HG02588 (cell line): ENCODE data around the gene HMX1.

ENCODE experiments used
- ATAC-seq: cut with Tn5 transposase; IDR thresholded peaks from one replicate; pipeline ENCODE4 v1.9.1; 2021; ENCODE audit warnings: mild to moderate bottlenecking, moderate library complexity; ENCODE audit not compliant: unreplicated experiment

The HMX1 gene

DNA sequence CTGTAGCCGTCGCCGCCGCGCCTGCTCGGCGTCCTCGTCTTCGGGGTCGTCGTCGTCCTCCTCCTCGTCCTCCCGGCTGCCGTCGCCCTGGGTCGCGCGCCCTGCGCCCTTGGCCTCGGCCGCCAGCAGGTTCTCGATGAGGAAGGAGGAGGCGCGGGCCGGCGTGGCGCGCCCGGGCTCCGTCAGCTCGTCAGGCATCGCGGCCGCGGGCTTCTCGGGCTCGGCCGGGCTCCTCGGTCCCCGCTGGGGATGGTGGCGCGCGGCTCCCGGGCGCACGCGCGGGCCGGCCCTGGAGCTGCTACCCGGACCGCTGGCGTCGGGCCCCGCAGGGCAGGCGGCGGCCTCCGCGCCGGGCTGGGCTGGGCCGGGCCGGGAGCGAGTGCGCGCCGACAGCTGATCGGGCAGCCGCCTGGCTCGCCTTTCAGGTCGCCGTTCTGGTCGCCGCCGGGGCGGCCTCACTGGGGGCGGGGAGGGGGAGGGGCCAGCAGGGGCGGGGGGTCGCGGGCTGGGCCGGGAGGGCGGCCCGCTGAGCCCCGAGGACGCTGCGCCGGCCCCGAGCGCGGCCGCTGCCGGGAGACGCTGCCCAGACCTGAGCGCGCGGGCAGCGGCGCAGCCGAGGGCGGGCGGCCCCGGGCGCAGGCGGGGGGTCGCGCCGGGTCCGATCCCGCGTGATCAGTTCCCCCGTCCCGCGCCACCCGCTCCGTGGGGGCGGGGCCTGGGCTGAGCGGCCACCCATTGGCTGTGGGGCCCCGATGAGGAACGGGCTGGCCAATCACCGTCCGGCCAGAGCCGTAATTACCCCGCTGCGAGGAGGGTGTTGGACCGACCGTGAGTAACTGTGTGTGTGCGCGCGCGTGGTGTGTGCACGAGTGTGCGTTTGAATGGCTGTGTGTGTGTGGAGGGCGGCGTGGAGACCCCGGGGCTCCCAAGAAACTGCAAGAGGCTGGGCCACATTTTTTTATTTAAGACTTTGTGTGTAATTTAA lies at the start of gene HMX1:
HMX1 (minus strand) TSS at position 423 of the 985 bp plus-strand sequence; CDS start at position 198, 225 bp downstream.
- no peak for ATAC-seq

DNA sequence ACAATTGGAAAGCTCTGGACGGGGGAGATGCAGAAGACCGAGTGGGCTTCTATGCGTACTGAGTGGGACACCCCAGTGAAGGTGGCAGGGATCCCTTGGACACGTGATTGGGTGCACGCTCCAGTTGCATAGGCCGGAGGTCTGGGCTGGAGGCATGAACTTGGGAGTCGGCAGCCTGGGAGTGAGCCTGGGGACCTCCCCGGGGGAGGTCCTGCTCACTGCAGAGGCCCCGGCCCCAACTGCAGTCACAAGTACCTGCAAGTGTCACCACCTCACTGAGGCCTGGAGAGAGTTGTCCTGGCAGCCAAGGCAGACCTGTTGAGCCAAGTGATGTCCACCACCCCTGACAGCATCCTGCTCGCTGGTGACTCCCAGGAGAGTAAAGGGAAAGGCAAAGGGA lies 49.3 kb upstream of the HMX1 start:
- no peak for ATAC-seq

- ATAC-seq, result no peak
Measured at GRCh38 chr4:8920289-8920965, 48.8 kb upstream of the HMX1 start.

DNA sequence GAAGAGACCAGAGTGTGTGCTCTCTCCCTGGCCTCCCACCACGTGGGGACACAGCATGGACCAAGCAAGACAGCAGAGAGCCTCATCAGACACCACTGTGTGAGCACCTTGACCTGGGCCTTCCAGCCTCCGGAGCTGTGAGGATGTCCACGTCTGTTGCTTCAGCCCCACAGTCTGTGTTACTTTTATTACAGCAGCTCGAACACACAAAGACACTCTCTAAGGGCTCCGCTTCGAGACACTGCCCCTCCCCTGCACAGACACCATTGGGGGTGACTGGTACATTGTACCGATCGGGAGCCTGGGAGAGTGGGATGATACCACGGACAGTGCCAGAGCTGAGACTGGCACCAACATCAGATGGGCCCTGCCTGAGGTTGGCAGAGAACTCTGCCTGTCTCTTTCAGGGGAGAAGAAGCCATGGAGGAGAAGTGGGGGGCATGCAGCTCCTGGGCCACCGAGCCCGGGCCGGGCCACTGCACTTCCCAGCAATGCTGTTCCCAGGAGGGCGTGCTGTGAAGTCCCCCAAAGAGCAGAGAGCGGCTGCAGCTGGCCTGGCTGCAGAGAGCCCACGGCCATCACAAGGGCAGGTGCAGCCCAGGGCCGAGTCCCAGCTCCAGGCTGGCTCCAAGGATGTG lies 48.1 kb upstream of the HMX1 start:
- no peak for ATAC-seq

DNA sequence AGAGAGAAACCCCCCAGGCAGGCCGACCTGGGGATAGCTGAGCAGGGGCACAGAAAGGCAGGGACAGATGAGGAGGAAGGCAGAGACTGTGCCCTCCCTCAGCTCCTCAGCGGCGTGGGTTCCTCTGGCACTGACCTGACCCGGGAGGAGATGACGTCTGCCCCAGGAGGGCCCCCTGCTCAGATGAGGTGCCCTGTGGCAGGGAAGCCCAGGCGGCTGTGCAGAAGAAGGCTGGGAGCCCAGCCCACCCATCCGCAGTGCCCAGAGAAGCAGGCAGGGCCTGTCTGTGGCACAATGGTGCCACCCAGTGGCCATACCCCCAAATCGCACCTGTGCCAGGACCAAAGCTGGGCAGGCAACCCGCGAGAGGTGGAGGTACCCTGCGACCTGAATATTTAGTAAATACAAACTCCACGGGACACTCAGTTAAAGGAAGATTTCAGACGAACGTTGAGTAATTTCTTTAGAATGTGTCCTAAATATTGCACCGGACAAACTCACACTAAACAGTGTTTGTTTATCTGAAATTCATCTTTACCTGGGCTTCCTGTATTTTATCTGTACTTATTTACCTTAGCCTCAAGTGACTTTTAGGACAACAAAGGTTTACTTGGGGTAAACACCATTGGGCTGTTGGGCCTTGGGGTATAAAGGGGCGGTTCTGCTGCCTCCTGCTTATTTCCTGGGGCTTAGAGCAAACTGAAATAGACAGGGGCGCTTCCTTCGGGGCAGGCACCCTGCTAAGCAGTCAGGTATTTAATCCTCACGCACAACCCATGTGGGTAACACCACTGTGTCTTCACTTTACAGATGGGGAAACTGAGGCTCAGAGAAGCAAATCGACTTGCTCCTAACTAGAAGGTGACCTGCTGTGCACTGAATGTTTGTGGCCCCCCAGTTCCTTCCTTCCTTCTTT lies 46.5 kb upstream of the HMX1 start:
- ATAC-seq, result peak; percentile 71

GRCh38 chr4:8917321-8917811 lies 45.7 kb upstream of the HMX1 start:
- ATAC-seq, result no peak

DNA sequence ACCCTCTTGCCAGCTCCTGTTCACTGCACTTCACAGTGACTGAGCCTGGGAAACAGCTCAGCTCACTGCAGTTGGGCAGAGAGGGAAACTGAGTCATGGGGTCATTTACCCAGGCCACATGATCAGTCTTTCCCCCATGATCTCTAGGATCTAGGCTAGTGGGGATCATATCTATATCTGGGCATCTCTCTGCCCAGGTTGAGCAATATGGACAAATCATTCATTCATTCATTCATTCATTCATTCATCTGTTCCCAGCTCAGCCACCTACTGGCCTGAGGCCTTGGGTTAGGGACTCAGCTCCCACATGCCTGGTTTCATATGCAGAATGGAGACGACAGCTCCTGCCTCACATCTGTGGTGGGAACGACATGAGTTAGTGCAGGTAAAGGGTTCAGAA lies 45.3 kb upstream of the HMX1 start:
- no peak for ATAC-seq

- ATAC-seq, result no peak
Measured at GRCh38 chr4:8916351-8916885, 44.8 kb upstream of the HMX1 start.

DNA sequence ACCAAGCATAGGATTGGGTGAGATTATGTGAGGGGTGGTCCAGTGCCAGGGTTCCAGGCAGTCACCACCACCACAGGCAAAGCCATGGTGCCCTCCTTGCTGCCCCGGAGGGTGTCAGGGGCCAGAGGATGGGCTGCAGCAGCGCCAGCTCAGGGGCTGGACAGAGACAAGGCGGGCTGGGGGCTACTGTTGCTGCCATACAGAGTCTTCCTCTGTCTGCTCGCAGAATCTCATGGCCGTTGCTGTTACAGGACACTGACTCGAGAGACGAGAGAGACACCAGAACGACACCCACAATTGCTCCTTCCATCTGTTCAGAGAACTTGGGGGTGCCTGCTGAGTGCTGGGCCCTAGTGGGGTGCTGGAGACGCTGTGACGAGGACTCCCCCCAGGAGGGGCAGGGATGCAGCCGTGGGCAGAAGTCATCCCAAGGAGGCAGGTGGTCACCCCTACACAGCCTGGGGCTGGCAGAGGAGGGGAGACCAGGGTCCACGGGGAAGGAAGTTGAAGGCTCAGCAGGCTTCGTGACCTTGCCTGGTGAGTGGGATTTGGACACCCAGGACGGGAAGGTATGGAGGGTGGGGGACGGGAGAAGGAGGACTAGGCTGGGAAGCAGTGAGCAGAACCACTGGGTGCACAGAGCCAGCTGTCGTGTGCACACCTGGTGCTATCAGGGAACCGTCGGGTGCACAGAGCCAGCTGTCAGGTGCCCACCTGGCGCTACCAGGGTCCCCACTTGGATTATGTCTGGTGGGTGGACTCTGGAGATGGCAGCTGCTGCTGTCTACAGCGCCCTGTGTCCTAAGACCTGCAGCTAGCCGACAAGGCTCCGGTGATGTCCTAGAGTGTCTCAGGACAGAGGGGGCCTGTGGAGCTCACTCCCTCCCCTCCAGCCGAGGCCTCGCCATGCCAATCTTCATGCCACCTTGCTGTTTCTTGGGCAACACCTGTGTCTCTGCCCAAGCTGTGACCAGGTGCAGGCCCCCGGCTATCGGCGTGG lies 43.9 kb upstream of the HMX1 start:
- no peak for ATAC-seq

- no peak for ATAC-seq
Measured at GRCh38 chr4:8914461-8915171, 43.0 kb upstream of the HMX1 start.

GRCh38 chr4:8913858-8914460 lies 42.3 kb upstream of the HMX1 start:
- no peak for ATAC-seq

DNA sequence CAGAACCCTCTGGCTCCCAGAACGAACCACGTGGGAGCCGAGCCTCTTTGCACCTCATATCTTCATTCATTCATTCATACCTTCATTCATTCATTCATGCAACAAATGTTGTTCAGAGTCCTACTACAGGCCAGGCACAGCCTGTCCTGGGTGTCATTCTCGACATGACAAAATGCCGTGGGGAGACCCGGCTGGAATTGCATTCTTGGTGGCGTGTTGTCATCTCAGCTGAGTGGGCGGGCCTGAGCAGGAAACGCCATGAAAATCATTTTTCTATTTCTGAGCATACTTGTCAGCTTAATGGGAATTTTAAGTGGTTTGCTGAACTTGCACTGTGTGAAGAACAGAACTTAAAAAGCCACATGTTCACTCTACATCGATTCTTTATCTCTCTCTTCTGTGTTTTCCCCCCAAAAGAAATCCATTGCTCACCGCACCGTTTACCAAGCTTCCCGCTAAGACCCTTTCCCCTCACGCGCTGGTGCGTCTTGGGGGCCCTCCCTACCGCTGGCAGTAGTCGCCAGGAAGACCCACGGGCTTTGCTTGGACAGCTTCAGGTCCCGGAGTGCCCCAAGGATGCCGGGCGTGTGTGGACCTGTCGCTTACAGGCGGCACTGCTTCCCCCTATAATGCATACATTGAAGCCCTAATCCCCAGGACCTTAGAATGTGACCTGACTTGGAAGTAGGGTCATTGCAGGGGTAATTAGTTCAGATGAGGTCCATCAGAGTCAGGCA lies 41.6 kb upstream of the HMX1 start:
- no peak for ATAC-seq

- no peak for ATAC-seq
Measured at GRCh38 chr4:8912506-8912905, 40.9 kb upstream of the HMX1 start.

DNA sequence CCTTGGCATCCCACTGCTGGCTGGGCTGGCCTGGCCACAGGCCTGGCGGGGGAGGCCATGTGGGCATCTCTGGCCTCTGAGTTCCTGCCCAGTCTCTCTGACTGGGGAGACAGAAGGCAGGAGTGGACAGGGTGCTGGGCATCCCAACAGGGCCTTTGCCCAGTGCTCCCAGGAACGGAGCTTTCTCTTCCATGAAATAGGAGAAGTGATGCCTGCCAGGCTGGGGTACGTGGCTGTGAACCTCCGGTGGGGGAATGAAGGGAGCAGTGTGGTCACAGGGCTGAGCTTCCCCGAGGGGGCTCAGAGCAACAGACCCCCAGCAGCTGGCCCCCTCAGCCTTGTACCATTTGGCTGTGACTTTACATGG lies 40.4 kb upstream of the HMX1 start:
- ATAC-seq, result no peak

DNA sequence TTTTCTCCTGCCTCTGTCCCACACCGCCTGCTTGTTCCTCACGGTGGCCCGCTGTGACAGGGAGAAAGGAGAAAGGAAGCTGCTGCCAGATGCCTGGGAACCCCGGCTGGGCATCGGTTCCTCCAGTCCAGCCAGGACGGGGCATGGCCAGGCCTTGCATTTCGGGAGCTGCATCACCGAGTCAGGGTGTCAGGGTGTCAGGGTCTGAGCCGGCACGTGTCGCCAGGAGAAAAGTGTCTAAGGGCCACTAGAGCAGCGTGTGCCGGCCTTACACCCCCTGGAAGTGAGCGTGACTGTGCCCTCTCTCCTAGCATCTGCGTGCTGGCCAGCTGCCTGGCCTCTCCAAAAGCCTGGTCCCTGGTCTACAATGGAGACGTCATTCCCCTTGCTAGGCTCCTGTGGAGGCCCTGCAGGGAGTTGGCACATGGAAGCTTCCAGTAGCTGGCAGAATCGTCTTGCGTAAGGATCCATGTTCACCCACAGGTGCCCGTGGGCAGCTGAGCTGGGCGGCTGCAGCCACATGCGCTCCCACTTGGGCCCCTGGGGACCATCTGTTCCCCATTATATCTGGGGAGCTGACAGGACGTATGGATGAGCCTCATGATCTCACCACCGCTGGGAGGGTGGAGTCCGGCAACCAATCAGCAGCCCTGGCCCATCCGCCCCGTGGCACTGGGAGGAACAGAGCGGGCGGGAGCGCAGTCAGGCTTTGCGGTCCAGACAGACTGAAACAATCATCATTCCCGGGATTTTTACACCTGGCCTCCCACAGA lies 39.9 kb upstream of the HMX1 start:
- no peak for ATAC-seq

DNA sequence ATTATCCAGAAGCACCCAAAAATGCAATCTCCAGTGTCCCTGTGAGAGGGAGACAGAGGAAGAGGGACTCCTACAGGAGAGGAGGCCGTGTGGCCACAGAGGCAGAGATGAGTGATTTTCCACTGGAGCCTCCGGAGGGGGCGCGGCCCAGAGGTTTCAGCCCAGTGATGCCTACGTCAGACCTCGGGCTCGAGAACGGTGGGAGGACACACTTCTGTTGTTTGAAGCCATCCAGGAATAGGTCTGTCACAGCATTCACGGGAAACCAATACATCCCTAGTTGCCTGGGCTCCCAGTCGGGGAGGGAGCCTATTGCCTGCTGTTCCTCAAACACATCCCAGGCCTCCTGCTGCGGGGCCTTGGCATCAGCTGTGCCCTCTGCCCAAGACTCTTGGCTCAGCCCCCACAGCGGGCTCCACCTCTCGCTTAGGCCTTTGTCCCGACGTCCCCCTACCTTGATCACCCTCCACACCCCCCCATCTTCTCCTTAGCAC lies 39.2 kb upstream of the HMX1 start:
- no peak for ATAC-seq
